ENCODE data around the gene SESTD1. TPM values are rescaled to one million over a fixed set of nuclear protein-coding genes. Genes with fewer than 3 reads are reported as not detected.

SESTD1 gene
- total and polyA plus RNA-seq, 2 of the 13 experiments (the other 11 are each of a cell fraction or from before 2014, with no cell fraction given), result 74.4 to 101 TPM

DNA sequence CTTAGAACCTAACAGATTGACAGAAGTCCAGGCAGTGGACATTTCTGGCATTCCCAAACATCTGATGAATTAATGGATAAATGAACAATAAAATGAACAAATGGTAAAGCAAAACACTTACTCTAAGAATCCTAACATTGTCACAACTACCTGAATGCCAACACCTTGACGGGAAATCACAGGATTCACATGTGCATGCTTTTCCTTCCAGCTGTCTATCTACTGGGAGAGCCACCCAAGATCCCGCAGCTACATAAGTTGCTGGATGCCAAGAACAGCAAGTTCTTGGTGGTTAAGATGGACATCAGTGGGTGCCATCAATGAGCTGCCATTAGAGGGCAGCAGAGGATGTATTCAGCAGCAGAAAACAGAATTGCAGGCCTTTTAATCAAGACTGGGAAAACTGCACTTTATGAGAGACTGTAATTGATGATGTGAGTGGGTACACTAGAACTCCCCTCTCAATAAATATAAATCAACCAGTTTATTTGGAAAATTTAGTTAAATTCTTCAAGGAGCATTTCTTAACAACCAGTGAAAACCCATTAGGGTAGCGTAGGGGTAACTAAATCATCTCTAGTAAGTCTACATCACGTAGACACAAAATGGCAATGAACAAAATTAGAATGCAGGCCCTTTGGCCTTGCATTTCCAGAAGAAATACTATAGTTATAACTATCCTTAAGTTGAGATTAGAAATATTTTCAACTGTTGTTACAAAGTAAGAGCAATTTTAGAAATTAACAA is 45.6 kb downstream of the SESTD1 start (continued):
- TF ChIP-seq, protein P1, sequence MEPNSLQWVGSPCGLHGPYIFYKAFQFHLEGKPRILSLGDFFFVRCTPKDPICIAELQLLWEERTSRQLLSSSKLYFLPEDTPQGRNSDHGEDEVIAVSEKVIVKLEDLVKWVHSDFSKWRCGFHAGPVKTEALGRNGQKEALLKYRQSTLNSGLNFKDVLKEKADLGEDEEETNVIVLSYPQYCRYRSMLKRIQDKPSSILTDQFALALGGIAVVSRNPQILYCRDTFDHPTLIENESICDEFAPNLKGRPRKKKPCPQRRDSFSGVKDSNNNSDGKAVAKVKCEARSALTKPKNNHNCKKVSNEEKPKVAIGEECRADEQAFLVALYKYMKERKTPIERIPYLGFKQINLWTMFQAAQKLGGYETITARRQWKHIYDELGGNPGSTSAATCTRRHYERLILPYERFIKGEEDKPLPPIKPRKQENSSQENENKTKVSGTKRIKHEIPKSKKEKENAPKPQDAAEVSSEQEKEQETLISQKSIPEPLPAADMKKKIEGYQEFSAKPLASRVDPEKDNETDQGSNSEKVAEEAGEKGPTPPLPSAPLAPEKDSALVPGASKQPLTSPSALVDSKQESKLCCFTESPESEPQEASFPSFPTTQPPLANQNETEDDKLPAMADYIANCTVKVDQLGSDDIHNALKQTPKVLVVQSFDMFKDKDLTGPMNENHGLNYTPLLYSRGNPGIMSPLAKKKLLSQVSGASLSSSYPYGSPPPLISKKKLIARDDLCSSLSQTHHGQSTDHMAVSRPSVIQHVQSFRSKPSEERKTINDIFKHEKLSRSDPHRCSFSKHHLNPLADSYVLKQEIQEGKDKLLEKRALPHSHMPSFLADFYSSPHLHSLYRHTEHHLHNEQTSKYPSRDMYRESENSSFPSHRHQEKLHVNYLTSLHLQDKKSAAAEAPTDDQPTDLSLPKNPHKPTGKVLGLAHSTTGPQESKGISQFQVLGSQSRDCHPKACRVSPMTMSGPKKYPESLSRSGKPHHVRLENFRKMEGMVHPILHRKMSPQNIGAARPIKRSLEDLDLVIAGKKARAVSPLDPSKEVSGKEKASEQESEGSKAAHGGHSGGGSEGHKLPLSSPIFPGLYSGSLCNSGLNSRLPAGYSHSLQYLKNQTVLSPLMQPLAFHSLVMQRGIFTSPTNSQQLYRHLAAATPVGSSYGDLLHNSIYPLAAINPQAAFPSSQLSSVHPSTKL (CRISPR knock-in tag; IDR thresholded peaks at IDR 0.05), result peak; percentile 53; the same call in 1 of the 2 replicates
- TF ChIP-seq KMT2A (CRISPR knock-in tag; IDR thresholded peaks at IDR 0.05) (0 out of 2 replicates have a peak, but pooled peaks have one; percentile 35), SCMH1 (CRISPR knock-in tag; IDR thresholded peaks at IDR 0.05; ENCODE audit: borderline replicate concordance) (no peak), PTBP1 (IDR thresholded peaks at IDR 0.05; ENCODE audit: low read depth, low read length, poor library complexity, severe bottlenecking) (no peak), HDAC1 (CRISPR knock-in tag; IDR thresholded peaks at IDR 0.05) (no peak), CC2D1A (CRISPR knock-in tag; IDR thresholded peaks at IDR 0.05) (no peak), ZNF326 (CRISPR knock-in tag; IDR thresholded peaks at IDR 0.05; ENCODE audit: borderline replicate concordance) (no peak), SATB2 (CRISPR knock-in tag; IDR thresholded peaks at IDR 0.05) (no peak), RARA (CRISPR knock-in tag; IDR thresholded peaks at IDR 0.05) (no peak; the same call in 1 of the 2 replicates), NFYB (CRISPR knock-in tag; IDR thresholded peaks at IDR 0.05) (no peak), SKI (IDR thresholded peaks at IDR 0.05; ENCODE audit: partially characterized antibody) (no peak), MIXL1 (CRISPR knock-in tag; IDR thresholded peaks at IDR 0.05) (peak; percentile 78; the same call in 1 of the 2 replicates), ELF4 (CRISPR knock-in tag; IDR thresholded peaks at IDR 0.05; ENCODE audit: borderline replicate concordance) (no peak), KAT8 (CRISPR knock-in tag; IDR thresholded peaks at IDR 0.05) (peak; percentile 58; the same call in 1 of the 2 replicates), ZNF101 (CRISPR knock-in tag; IDR thresholded peaks at IDR 0.05; ENCODE audit: borderline replicate concordance, low read depth) (no peak)
- TF ChIP-seq, protein P2, sequence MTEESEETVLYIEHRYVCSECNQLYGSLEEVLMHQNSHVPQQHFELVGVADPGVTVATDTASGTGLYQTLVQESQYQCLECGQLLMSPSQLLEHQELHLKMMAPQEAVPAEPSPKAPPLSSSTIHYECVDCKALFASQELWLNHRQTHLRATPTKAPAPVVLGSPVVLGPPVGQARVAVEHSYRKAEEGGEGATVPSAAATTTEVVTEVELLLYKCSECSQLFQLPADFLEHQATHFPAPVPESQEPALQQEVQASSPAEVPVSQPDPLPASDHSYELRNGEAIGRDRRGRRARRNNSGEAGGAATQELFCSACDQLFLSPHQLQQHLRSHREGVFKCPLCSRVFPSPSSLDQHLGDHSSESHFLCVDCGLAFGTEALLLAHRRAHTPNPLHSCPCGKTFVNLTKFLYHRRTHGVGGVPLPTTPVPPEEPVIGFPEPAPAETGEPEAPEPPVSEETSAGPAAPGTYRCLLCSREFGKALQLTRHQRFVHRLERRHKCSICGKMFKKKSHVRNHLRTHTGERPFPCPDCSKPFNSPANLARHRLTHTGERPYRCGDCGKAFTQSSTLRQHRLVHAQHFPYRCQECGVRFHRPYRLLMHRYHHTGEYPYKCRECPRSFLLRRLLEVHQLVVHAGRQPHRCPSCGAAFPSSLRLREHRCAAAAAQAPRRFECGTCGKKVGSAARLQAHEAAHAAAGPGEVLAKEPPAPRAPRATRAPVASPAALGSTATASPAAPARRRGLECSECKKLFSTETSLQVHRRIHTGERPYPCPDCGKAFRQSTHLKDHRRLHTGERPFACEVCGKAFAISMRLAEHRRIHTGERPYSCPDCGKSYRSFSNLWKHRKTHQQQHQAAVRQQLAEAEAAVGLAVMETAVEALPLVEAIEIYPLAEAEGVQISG (CRISPR knock-in tag; IDR thresholded peaks at IDR 0.05), result no peak
- TF ChIP-seq, protein P3, sequence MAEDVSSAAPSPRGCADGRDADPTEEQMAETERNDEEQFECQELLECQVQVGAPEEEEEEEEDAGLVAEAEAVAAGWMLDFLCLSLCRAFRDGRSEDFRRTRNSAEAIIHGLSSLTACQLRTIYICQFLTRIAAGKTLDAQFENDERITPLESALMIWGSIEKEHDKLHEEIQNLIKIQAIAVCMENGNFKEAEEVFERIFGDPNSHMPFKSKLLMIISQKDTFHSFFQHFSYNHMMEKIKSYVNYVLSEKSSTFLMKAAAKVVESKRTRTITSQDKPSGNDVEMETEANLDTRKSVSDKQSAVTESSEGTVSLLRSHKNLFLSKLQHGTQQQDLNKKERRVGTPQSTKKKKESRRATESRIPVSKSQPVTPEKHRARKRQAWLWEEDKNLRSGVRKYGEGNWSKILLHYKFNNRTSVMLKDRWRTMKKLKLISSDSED (CRISPR knock-in tag; IDR thresholded peaks at IDR 0.05), result no peak
- TF ChIP-seq, protein P4, sequence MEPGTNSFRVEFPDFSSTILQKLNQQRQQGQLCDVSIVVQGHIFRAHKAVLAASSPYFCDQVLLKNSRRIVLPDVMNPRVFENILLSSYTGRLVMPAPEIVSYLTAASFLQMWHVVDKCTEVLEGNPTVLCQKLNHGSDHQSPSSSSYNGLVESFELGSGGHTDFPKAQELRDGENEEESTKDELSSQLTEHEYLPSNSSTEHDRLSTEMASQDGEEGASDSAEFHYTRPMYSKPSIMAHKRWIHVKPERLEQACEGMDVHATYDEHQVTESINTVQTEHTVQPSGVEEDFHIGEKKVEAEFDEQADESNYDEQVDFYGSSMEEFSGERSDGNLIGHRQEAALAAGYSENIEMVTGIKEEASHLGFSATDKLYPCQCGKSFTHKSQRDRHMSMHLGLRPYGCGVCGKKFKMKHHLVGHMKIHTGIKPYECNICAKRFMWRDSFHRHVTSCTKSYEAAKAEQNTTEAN (CRISPR knock-in tag; conservative IDR thresholded peaks at IDR 0.05), result no peak

Data from HepG2 (cell line).